Stomach (tissue), 4 donors: ENCODE data around the gene OTX2.

Source experiments
- EP300 ChIP-seq: sonication (generic); formaldehyde crosslinking; IDR thresholded peaks from one replicate; pipeline ENCODE4 v1.6.1; 2017; ENCODE audit warnings: antibody characterized with exemption
- POLR2A ChIP-seq, 4 donors: fragments of 450-650 bp; IDR thresholded peaks; one replicate each; pipeline ENCODE4 v1.6.1; 2016; ENCODE audit warnings: antibody characterized with exemption in 4 of 4, control low read depth in 2 of 4, mild to moderate bottlenecking in 1 of 4, moderate library complexity in 1 of 4
- TF ChIP-seq, protein P1 (sequence below), 7 experiments: fragments of 450-650 bp in 4 of 7; fragments of 200-600 bp in 3 of 7; sonication (generic) in 3 of 7; IDR thresholded peaks; one replicate each; pipeline ENCODE4 v1.5.1; 2016 to 2019; ENCODE audit warnings: antibody characterized with exemption in 7 of 7, control low read depth in 2 of 7, mild to moderate bottlenecking in 1 of 7

- TF ChIP-seq EP300 (no peak), POLR2A (IDR thresholded peaks at IDR 0.05) (no peak)
- TF ChIP-seq, protein P1, sequence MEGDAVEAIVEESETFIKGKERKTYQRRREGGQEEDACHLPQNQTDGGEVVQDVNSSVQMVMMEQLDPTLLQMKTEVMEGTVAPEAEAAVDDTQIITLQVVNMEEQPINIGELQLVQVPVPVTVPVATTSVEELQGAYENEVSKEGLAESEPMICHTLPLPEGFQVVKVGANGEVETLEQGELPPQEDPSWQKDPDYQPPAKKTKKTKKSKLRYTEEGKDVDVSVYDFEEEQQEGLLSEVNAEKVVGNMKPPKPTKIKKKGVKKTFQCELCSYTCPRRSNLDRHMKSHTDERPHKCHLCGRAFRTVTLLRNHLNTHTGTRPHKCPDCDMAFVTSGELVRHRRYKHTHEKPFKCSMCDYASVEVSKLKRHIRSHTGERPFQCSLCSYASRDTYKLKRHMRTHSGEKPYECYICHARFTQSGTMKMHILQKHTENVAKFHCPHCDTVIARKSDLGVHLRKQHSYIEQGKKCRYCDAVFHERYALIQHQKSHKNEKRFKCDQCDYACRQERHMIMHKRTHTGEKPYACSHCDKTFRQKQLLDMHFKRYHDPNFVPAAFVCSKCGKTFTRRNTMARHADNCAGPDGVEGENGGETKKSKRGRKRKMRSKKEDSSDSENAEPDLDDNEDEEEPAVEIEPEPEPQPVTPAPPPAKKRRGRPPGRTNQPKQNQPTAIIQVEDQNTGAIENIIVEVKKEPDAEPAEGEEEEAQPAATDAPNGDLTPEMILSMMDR (IDR thresholded peaks at IDR 0.05) = no peak
Measured at GRCh38 chr14:56814519-56814959, 4.3 kb upstream of the OTX2 start.
